KMS-11 (cell line): Measurements from ENCODE around the gene KSR2.
A peak's percentile ranks its signal among the peaks of the same experiment; 100 is the strongest.

Source experiments
- H2AFZ ChIP-seq: fragments of 200-600 bp; sonication (generic); 2 replicates; pipeline ENCODE4 v1.6.1; 2016; ENCODE audit warnings: antibody characterized with exemption, mixed run types, low read depth
- H3K27ac ChIP-seq: fragments of 200-600 bp; sonication (generic); 2 replicates; pipeline ENCODE4 v1.6.1; 2016; ENCODE audit warnings: mild to moderate bottlenecking, mixed run types
- H3K27me3 ChIP-seq: fragments of 200-600 bp; sonication (generic); 2 replicates; pipeline ENCODE4 v1.6.1; 2017; ENCODE audit warnings: mild to moderate bottlenecking, low read depth, mixed run types, moderate library complexity; ENCODE audit not compliant: insufficient read depth
- H3K36me3 ChIP-seq: fragments of 200-600 bp; sonication (generic); 2 replicates; pipeline ENCODE4 v1.6.1; 2017; ENCODE audit warnings: mild to moderate bottlenecking, mixed run types; ENCODE audit not compliant: insufficient read depth
- H3K4me1 ChIP-seq: fragments of 200-600 bp; sonication (generic); 2 replicates; pipeline ENCODE4 v1.6.1; 2016; ENCODE audit warnings: mild to moderate bottlenecking, low read depth, mixed run types; ENCODE audit not compliant: poor library complexity, severe bottlenecking
- H3K4me2 ChIP-seq: fragments of 200-600 bp; sonication (generic); 2 replicates; pipeline ENCODE4 v1.7.0; 2016; ENCODE audit warnings: mild to moderate bottlenecking, mixed run types
- H3K4me3 ChIP-seq: fragments of 200-600 bp; sonication (generic); IDR thresholded peaks from 2 replicates; pipeline ENCODE4 v1.6.1; 2017; ENCODE audit warnings: low read depth, low read length, mixed read lengths; ENCODE audit not compliant: insufficient read depth
- H3K79me2 ChIP-seq: fragments of 200-600 bp; sonication (generic); 2 replicates; pipeline ENCODE4 v1.6.1; 2016; ENCODE audit warnings: low read depth, mixed run types; ENCODE audit not compliant: insufficient read depth
- H3K9ac ChIP-seq: fragments of 200-600 bp; sonication (generic); 2 replicates; pipeline ENCODE4 v1.6.1; 2016; ENCODE audit warnings: mild to moderate bottlenecking, mixed run types
- H4K20me1 ChIP-seq: fragments of 200-600 bp; sonication (generic); 2 replicates; pipeline ENCODE4 v1.6.1; 2016; ENCODE audit warnings: mild to moderate bottlenecking, mixed run types; ENCODE audit not compliant: insufficient read depth
- TF ChIP-seq, protein P1 (sequence below): fragments of 200-600 bp; sonication (generic); conservative IDR thresholded peaks from 2 replicates; pipeline ENCODE4 v1.6.1; 2017; ENCODE audit warnings: low read depth, mild to moderate bottlenecking, antibody characterized with exemption, low read length, moderate library complexity, mixed read lengths

The KSR2 gene

GRCh38 chr12:117968826-117969659 lies at the start of gene KSR2:
Gene KSR2 (minus strand): TSS chr12:117968990. CDS start chr12:117968255, 735 bp downstream.
- peak within 1 kb of the TSS; percentile 44; the same call in 1 of the 2 replicates for H3K9ac ChIP-seq
- H3K36me3 ChIP-seq = no peaks in the 10 kb centered on the region
- peak within 1 kb of the TSS; percentile 37; the same call in 1 of the 2 replicates for H3K4me2 ChIP-seq
- H3K4me1 ChIP-seq = no peaks in the 10 kb centered on the region
- no peaks in the 10 kb centered on the region for H4K20me1 ChIP-seq
- H3K4me3 ChIP-seq = no peak within 1 kb of the TSS
- H2AFZ ChIP-seq = peak within 1 kb of the TSS; percentile 73
- H3K27ac ChIP-seq = peak within 1 kb of the TSS; percentile 18; the same call in 1 of the 2 replicates
- TF ChIP-seq, protein P1, sequence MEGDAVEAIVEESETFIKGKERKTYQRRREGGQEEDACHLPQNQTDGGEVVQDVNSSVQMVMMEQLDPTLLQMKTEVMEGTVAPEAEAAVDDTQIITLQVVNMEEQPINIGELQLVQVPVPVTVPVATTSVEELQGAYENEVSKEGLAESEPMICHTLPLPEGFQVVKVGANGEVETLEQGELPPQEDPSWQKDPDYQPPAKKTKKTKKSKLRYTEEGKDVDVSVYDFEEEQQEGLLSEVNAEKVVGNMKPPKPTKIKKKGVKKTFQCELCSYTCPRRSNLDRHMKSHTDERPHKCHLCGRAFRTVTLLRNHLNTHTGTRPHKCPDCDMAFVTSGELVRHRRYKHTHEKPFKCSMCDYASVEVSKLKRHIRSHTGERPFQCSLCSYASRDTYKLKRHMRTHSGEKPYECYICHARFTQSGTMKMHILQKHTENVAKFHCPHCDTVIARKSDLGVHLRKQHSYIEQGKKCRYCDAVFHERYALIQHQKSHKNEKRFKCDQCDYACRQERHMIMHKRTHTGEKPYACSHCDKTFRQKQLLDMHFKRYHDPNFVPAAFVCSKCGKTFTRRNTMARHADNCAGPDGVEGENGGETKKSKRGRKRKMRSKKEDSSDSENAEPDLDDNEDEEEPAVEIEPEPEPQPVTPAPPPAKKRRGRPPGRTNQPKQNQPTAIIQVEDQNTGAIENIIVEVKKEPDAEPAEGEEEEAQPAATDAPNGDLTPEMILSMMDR = no peak
- no peaks in the 10 kb centered on the region for H3K79me2 ChIP-seq
- H3K27me3 ChIP-seq = no peaks in the 10 kb centered on the region

DNA sequence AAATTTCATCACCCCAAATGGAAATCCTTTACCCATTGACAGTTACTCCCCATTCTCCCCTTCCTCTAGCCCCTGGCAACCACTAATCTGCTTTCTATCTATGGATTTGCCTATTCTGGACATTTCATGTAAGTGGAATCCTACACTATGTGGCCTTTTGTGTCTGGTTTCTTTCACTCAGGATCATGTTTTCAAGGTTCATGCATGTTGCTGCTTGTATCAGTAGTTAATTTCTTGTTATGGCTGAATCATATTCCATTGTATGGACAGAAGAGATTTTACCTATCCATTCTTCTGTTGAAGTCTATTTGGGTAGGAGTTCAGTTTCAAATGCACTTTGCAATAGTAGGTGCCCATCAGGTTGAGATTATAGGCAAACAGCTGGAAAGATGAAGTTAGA lies 49.1 kb upstream of the KSR2 start:
- Histone ChIP-seq H3K27me3 (no peaks in the 10 kb centered on the region), H3K27ac (no peak overlapping the region), H3K4me1 (peaks cover 17% of the 10 kb centered on the region), H3K4me3 (no peak overlapping the region), H3K4me2 (peak overlapping the region; percentile 68; the same call in 1 of the 2 replicates), H3K9ac (no peak overlapping the region), H4K20me1 (no peaks in the 10 kb centered on the region), H3K79me2 (peaks cover 15% of the 10 kb centered on the region), H2AFZ (no peak overlapping the region), H3K36me3 (no peaks in the 10 kb centered on the region)
- TF ChIP-seq, protein P1 = no peak

GRCh38 chr12:118016424-118017264 lies 47.9 kb upstream of the KSR2 start, which contains the start of gene RFC5:
Gene RFC5 (plus strand): TSS chr12:118016703. CDS start chr12:118016828, 125 bp downstream.
- TF ChIP-seq, protein P1 = no peak
- Histone ChIP-seq H3K27ac (peak within 1 kb of the TSS; percentile 36; the same call in 1 of the 2 replicates), H3K9ac (peak within 1 kb of the TSS; percentile 79), H3K79me2 (peaks cover 15% of the 10 kb centered on the region), H4K20me1 (no peaks in the 10 kb centered on the region), H3K4me1 (peaks cover 17% of the 10 kb centered on the region), H3K27me3 (no peaks in the 10 kb centered on the region), H3K4me2 (peak within 1 kb of the TSS; percentile 68), H3K4me3 (no peak within 1 kb of the TSS), H2AFZ (peak within 1 kb of the TSS; percentile 49; the same call in 1 of the 2 replicates), H3K36me3 (no peaks in the 10 kb centered on the region)

GRCh38 chr12:118015944-118016343 lies 47.2 kb upstream of the KSR2 start:
- Histone ChIP-seq H3K27me3 (no peaks in the 10 kb centered on the region), H3K27ac (no peak overlapping the region), H3K4me1 (peaks cover 17% of the 10 kb centered on the region), H3K36me3 (no peaks in the 10 kb centered on the region), H4K20me1 (no peaks in the 10 kb centered on the region), H3K4me3 (no peak overlapping the region), H3K9ac (no peak overlapping the region), H3K4me2 (peak overlapping the region; percentile 10; the same call in 1 of the 2 replicates), H2AFZ (peak overlapping the region; percentile 49; the same call in 1 of the 2 replicates), H3K79me2 (peaks cover 15% of the 10 kb centered on the region)
- TF ChIP-seq, protein P1 = no peak
